ENCODE results near the gene G6PC3.

Gene G6PC3

GRCh38 chr17:44112284-44113280 lies 42.0 kb downstream of the G6PC3 start:
- no peak for TF ChIP-seq CTCF (IDR thresholded peaks at IDR 0.05; ENCODE audit: low read depth, low read length, missing control alignments)
- no peak for DNase-seq (ENCODE audit: extremely low read depth, low read depth)
- no peak overlapping the region for H3K4me3 ChIP-seq (replicated peaks; ENCODE audit: low read depth, low read length)

GRCh38 chr17:44113382-44113781 lies 42.8 kb downstream of the G6PC3 start:
- no peak overlapping the region for H3K4me3 ChIP-seq (replicated peaks; ENCODE audit: low read depth, low read length)
- no peak for TF ChIP-seq CTCF (IDR thresholded peaks at IDR 0.05; ENCODE audit: low read depth, low read length, missing control alignments)
- no peak for DNase-seq (ENCODE audit: extremely low read depth, low read depth)

GRCh38 chr17:44113868-44114840 lies 43.6 kb downstream of the G6PC3 start:
- no peak for TF ChIP-seq CTCF (IDR thresholded peaks at IDR 0.05; ENCODE audit: low read depth, low read length, missing control alignments)
- DNase-seq (ENCODE audit: extremely low read depth, low read depth): no peak
- H3K4me3 ChIP-seq (replicated peaks; ENCODE audit: low read depth, low read length): no peak overlapping the region

- no peak overlapping the region for H3K4me3 ChIP-seq (replicated peaks; ENCODE audit: low read depth, low read length)
- DNase-seq (ENCODE audit: extremely low read depth, low read depth): no peak
- TF ChIP-seq CTCF (IDR thresholded peaks at IDR 0.05; ENCODE audit: low read depth, low read length, missing control alignments): peak; percentile 89
Observed at GRCh38 chr17:44115585-44116415, 45.3 kb downstream of the G6PC3 start.

- no peak for DNase-seq (ENCODE audit: extremely low read depth, low read depth)
- no peak overlapping the region for H3K4me3 ChIP-seq (replicated peaks; ENCODE audit: low read depth, low read length)
- no peak for TF ChIP-seq CTCF (IDR thresholded peaks at IDR 0.05; ENCODE audit: low read depth, low read length, missing control alignments)
Observed at GRCh38 chr17:44117351-44117750, 46.8 kb downstream of the G6PC3 start.

Data from HFF-Myc (cell line).